Skeletal muscle cell (primary cell): ENCODE measurements around the gene ID2.

Experiments
- DNase-seq: peaks from one replicate; pipeline ENCODE4 v3.0.0-alpha.2; 2010; ENCODE audit warnings: low read depth
- H3K4me3 ChIP-seq: 2 replicates; pipeline ENCODE4 v1.5.1; 2011; ENCODE audit warnings: low read depth, mild to moderate bottlenecking, control low read depth, low read length, moderate library complexity

The ID2 gene

DNA sequence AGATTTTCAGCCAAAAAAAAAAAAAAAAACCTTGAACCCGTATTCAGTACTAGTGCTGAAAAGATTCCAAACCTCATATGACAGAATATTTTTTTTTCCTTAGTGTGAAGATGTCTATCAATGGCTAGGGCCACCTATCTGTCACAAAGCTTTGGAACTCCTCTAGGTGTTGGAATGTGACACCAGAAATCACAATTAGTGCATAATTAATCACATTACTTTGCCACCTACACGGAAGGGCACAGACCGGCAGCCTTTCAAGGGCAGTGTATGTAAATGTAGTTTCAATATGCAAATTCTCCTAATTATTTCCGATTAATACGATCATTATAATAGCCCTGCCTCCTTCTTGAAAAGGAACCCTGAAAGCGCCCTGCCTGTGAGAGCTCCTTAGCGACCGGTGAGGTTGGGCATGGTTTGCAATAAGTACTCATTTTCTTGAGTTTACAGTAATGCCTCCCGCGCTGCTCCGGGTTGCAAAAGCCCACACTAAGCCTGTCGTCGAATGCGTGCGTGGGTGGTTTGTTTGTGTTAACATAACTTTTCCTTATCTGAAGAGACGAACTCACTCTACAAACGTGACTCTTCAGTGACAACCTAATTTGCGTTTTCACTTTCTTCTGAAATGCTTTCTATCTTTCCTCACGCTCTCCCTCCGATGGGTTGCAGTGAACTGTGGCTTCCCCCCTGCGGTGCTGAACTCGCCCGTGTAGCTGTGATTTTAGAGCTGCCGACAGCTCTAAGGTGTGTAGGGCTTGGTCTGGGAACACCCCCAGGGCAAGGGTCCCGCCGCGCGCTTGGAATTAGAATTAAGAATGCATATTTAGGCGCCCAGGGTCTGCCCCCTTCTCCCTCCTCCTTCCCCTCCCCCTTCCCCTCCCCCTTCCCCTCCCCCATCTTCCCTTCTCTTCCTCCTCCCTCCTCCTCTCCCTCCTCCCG, 765 bp upstream of the ID2 start:
- peak; percentile 65 for DNase-seq
- H3K4me3 ChIP-seq = peak overlapping the region; percentile 49

DNA sequence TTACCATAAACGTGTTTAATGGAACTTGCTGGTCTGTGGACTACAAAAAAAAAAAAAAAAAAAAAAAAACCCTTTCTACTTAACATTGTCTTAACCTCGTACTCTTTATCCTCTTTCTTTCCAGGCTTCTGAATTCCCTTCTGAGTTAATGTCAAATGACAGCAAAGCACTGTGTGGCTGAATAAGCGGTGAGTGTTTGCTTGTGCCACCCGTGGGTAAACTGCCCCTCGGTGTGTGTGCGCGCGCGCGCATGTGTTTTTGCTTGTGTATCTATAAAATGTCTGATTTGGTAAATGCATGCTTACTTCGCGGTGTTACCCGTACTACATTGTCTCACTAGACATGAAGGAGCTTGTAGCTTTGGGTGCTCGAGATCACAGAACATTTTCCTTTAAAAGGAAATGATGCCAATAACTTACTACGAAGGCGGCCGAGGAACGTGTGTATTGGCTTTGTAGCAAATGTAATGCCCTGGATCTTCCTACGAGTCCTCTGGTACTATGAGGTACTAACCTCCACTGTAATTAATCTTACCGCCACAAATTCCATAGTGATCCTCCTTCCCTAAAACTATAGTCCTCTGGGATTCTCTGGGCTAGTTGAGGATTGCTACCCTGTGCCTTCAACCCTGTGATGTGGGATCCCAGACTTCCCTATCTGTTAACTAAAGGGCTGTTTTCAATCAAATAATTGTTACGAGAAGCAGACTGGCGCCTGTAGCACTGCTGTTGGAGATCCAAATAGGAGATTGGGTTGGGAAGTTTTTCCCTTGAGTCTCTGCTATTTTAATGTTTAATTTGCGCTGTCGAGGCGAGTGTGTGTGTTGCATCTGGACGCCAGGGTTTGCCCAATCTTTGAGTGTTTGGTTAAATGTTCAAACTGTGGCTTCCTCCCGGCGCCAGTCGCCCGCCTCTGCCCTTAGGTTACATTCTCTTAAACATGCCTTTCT, 1.1 kb downstream of the ID2 start:
- no peak for DNase-seq
- H3K4me3 ChIP-seq = peak overlapping the region; percentile 76

- no peak for DNase-seq
- H3K4me3 ChIP-seq = peak overlapping the region; percentile 76
Observed at GRCh38 chr2:8684540-8684877, 2.7 kb downstream of the ID2 start.

DNA sequence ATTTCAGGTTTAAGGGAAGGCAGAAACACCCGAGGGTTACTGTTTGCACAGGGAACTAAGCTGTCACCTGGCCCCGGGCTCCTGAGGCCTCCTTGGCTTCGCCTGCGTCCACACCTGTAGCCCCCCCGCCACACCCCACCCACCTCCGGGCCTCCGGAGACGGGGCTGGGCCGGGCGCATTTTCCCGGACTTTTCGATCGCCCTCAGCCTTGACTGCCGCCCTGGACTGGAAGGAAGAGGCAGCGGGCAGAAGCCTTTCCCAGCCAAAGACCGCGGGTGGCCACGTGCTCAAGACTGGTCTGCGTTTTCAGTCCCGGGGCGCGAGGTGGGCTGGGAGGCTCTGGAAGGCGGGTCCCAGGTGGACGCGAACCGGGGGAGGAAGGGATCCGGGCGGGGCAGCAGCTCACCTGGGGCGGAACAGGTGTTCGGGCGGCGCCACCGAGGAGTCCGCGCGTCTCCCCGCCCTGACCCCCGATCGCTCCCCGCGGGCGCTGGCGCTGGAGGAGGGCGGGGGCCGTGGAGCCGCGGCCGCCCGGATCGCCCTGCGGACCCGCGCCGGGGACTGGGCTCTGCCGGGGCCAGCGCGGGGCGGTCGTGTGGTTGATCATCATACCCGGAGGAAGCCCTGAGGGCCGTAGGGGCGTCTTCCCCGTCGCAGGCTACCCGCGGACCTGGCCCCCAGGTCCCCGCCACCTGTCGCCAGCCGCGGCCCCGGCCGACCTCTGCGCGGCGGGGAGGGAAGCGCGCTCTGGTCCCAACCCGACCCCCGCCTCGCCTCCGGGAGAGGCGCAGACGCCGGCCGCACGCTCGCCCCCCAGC, 3.2 kb downstream of the ID2 start:
- H3K4me3 ChIP-seq = peak overlapping the region; percentile 76

DNA sequence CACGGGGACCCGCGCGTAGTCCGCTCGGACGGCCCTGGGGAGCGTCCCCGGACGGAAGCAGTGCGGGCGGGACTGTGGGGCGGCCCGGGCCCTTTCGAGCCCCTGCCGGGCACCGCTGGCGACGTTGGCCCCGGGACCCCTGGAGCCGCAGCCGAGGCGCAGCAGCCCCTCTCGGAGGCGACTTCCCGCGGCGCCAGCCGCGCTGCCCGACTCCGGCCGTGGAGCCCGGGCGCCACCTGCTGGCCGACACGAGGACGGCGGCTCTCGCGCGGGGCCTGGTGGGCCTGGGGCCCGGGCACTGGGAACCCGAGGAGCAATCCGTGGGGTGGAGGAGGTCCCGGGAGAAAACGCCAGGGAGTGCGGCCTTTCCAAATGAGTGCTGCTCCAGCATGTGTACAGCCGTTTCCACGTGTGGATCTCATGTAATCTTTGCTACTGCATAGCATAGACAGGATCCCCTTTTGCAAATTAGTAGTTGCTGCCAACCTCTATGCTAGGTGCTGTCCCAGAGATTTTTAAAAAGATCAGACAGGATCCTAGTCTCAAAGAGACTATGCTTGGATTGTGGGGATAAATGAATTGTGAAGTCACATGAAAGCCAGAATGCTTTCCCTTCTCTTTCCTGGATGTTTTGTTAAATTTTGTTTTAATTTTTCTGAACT, 4.0 kb downstream of the ID2 start:
- peak overlapping the region; percentile 76 for H3K4me3 ChIP-seq
- DNase-seq = no peak

More for the DNA sequence above, 3.2 kb downstream of the ID2 start:
- no peak for DNase-seq

GRCh38 chr2:8691859-8692437, 10.1 kb downstream of the ID2 start:
- DNase-seq = no peak
- H3K4me3 ChIP-seq = no peak overlapping the region

GRCh38 chr2:8692783-8693156, 10.9 kb downstream of the ID2 start:
- no peak overlapping the region for H3K4me3 ChIP-seq
- DNase-seq = no peak

- H3K4me3 ChIP-seq = peak overlapping the region; percentile 16
- no peak for DNase-seq
Observed at GRCh38 chr2:8693157-8693821, 11.4 kb downstream of the ID2 start.

GRCh38 chr2:8694737-8695136, 12.9 kb downstream of the ID2 start:
- H3K4me3 ChIP-seq = no peak overlapping the region
- peak; percentile 56 for DNase-seq

DNA sequence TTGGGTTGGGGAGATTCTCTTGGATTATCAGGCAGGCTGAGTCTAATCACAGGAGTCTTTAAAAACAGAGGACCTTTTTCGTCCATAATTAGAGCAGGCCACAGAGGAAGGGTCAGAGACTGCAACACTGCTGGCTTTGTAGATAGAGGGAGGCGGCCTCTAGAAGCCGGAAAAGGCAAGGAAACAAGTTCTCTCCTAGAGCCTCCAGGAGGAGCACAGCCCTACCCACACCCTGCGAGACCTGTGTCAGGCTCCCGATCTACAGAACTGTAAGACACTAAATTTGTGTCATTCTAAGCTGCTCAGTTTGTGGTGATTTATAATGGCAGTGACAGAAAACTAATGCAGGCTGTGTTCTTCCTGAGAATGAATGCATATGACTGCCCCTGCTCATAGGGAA, 15.3 kb downstream of the ID2 start:
- no peak for DNase-seq
- no peak overlapping the region for H3K4me3 ChIP-seq

- H3K4me3 ChIP-seq = no peak overlapping the region
- DNase-seq = no peak
Observed at GRCh38 chr2:8699839-8700238, 18.0 kb downstream of the ID2 start.

DNA sequence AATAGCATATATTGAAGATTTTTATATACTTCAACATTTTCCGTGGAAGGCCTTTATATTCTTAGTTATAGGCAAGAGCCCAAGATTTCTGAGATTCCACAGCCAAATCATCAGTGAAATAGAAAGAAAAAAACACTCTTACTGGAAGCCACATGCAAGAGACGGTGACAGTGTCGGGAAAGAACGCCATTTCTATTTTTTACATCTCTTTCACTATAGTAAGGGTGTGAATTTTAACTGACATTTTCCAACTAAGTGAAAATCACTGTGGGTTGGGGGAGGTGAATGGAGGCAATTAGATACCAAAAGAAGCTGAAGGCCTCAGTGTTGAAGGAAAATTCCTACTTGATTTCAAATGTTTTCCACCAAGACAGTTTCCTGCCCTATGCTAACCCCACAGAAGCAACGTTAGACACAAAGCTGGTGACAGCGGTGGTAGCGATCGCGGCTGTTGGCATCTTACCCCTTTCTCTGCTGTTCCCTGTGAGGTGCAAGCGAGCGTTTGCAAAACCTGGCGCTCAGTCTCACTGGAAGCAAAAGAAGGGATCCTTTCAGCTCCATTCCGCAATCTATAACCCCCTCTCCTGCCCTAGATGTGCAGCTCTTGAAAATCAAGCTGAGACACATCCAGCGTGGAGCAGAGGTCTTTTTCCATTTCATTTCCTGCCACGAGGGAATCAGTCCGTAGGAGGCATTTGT, 20.0 kb downstream of the ID2 start:
- H3K4me3 ChIP-seq = no peak overlapping the region

DNA sequence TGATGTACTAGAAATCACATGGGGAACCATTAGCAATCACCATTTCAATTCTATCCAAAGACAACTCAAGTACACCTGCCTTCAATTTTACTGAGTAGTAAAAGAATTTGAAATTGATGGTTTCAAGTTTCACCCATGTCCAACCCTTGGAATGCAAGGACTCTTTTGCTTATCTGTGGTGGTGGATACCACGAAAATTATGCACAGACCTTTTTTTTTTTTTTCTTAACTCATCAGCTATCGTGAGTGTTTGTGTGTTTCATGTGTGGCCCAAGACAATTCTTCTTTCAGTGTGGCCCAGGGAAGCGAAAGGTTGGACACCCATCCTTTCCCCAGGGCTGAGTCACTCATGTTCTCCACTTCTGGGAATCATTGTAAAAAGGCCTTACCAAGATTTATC, 23.1 kb downstream of the ID2 start:
- no peak overlapping the region for H3K4me3 ChIP-seq
- no peak for DNase-seq

More for the DNA sequence above, 20.0 kb downstream of the ID2 start:
- DNase-seq = no peak

DNA sequence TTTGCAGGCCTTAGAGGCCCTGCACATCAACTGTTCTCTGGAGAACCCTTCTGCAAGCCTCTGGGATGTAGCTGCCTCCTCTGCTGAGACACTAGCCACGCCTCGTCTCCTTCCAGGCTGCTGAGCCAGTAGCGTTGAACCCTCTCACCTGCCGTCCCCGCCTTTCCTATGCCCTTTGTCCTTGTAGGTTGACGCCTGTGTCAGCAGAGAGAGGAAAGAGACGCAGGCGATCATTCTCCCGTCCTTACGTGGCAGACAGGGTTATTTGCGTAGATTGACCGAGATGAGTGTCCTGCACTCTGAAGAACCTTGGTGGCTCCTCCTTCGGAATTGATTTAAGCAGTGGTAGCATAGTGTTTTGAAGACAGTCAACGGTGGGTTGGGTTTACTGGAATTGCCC, 27.8 kb downstream of the ID2 start:
- DNase-seq = no peak
- H3K4me3 ChIP-seq = no peak overlapping the region

DNA sequence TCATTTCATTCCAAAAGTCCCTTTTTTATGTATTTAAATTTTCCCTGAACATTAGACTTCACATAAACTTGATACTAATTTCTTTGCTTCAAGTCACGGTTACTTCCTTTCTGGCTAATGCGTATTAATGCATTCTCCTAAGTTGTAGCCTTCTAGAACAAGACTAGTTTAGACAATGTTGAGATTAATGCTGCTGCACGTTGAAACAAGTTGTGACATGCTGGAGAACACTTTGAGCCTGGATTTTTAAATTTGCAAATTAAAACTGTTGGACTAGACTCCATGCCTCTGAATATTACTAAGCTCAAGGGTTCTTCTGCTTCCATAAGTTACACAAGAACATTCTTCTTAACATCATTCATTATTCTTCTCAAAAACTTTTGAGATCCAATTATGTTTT, 29.1 kb downstream of the ID2 start:
- no peak for DNase-seq
- H3K4me3 ChIP-seq = no peak overlapping the region

- H3K4me3 ChIP-seq = no peak overlapping the region
- no peak for DNase-seq
Observed at GRCh38 chr2:8714283-8714682, 32.4 kb downstream of the ID2 start.

- DNase-seq = no peak
- no peak overlapping the region for H3K4me3 ChIP-seq
Observed at GRCh38 chr2:8714971-8715370, 33.1 kb downstream of the ID2 start.

DNA sequence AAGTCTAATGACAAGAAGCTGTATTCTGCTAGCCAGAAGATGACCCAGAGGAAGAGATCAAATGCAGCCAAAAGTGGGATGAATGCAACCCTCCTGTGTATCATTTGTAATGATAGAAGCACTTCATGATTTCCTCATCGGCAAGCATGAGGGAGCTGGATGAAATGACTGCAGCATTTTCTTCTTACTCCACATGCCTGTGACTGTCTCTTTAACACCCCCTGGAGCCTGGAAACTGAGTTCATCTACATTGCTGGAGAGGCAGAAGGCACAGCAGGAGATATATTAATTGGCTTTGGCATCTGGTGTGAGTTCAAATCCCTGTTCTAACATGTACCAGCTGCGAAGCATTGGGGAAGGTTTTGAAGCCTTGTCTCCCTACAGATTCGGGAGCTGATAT, 37.7 kb downstream of the ID2 start:
- DNase-seq = peak; percentile 23
- no peak overlapping the region for H3K4me3 ChIP-seq
